ENCODE data around the gene ABHD10.

ABHD10 gene

GRCh38 chr3:112030901-112031300, 52.1 kb downstream of the ABHD10 start:
- TF ChIP-seq FOXP2 (optimal IDR thresholded peaks at IDR 0.05; ENCODE audit: borderline replicate concordance, extremely low read depth, extremely low read length, insufficient read depth), result no peak

- TF ChIP-seq REST (IDR thresholded peaks at IDR 0.05; ENCODE audit: insufficient read depth in 1 of 2, low read depth in 2 of 2, low read length in 2 of 2) (no peak), SIN3A (IDR thresholded peaks at IDR 0.05; ENCODE audit: borderline replicate concordance, insufficient read depth, low read length) (no peak), FOXP2 (optimal IDR thresholded peaks at IDR 0.05; ENCODE audit: borderline replicate concordance, extremely low read depth, extremely low read length, insufficient read depth) (no peak), POLR2AphosphoS5 (IDR thresholded peaks at IDR 0.05; ENCODE audit: low read depth, low read length) (no peak), TAF1 (IDR thresholded peaks at IDR 0.05; ENCODE audit: borderline replicate concordance, insufficient read depth, low read length) (no peak)
These were observed 53.4 kb downstream of the ABHD10 start for GRCh38 chr3:112032098-112032731.

GRCh38 chr3:112034436-112034835, 55.6 kb downstream of the ABHD10 start, which contains the start of gene TMPRSS7:
TSS of gene TMPRSS7 (plus strand) at chr3:112034736. CDS start at chr3:112034846, 110 bp downstream.
- no peak for TF ChIP-seq SIN3A (IDR thresholded peaks at IDR 0.05; ENCODE audit: borderline replicate concordance, insufficient read depth, low read length)
- TF ChIP-seq REST (IDR thresholded peaks at IDR 0.05; ENCODE audit: insufficient read depth in 1 of 2, low read depth in 2 of 2, low read length in 2 of 2), result no peak
- TF ChIP-seq POLR2AphosphoS5 (IDR thresholded peaks at IDR 0.05; ENCODE audit: low read depth, low read length), result no peak
- TF ChIP-seq TAF1 (IDR thresholded peaks at IDR 0.05; ENCODE audit: borderline replicate concordance, insufficient read depth, low read length), result no peak
- TF ChIP-seq FOXP2 (optimal IDR thresholded peaks at IDR 0.05; ENCODE audit: borderline replicate concordance, extremely low read depth, extremely low read length, insufficient read depth), result no peak

GRCh38 chr3:112035241-112035640, 56.4 kb downstream of the ABHD10 start:
- no peak for TF ChIP-seq REST (IDR thresholded peaks at IDR 0.05; ENCODE audit: insufficient read depth in 1 of 2, low read depth in 2 of 2, low read length in 2 of 2)
- TF ChIP-seq POLR2AphosphoS5 (IDR thresholded peaks at IDR 0.05; ENCODE audit: low read depth, low read length), result no peak
- no peak for TF ChIP-seq FOXP2 (optimal IDR thresholded peaks at IDR 0.05; ENCODE audit: borderline replicate concordance, extremely low read depth, extremely low read length, insufficient read depth)
- TF ChIP-seq TAF1 (IDR thresholded peaks at IDR 0.05; ENCODE audit: borderline replicate concordance, insufficient read depth, low read length), result no peak
- TF ChIP-seq SIN3A (IDR thresholded peaks at IDR 0.05; ENCODE audit: borderline replicate concordance, insufficient read depth, low read length), result no peak

GRCh38 chr3:112038863-112039262, 60.0 kb downstream of the ABHD10 start:
- TF ChIP-seq FOXP2 (optimal IDR thresholded peaks at IDR 0.05; ENCODE audit: borderline replicate concordance, extremely low read depth, extremely low read length, insufficient read depth) (no peak), REST (IDR thresholded peaks at IDR 0.05; ENCODE audit: insufficient read depth in 1 of 2, low read depth in 2 of 2, low read length in 2 of 2) (no peak), POLR2AphosphoS5 (IDR thresholded peaks at IDR 0.05; ENCODE audit: low read depth, low read length) (no peak), TAF1 (IDR thresholded peaks at IDR 0.05; ENCODE audit: borderline replicate concordance, insufficient read depth, low read length) (no peak), SIN3A (IDR thresholded peaks at IDR 0.05; ENCODE audit: borderline replicate concordance, insufficient read depth, low read length) (no peak)
